Measurements from ENCODE around the gene CES1.
"Not testable (repeated sequence)": the region's sequence is repeated elsewhere in the genome, so short reads cannot be mapped to it uniquely, and the experiment has no call there.

The CES1 gene

GRCh38 chr16:55822280-55822810, 10.6 kb downstream of the CES1 start:
- TF ChIP-seq, protein P1, sequence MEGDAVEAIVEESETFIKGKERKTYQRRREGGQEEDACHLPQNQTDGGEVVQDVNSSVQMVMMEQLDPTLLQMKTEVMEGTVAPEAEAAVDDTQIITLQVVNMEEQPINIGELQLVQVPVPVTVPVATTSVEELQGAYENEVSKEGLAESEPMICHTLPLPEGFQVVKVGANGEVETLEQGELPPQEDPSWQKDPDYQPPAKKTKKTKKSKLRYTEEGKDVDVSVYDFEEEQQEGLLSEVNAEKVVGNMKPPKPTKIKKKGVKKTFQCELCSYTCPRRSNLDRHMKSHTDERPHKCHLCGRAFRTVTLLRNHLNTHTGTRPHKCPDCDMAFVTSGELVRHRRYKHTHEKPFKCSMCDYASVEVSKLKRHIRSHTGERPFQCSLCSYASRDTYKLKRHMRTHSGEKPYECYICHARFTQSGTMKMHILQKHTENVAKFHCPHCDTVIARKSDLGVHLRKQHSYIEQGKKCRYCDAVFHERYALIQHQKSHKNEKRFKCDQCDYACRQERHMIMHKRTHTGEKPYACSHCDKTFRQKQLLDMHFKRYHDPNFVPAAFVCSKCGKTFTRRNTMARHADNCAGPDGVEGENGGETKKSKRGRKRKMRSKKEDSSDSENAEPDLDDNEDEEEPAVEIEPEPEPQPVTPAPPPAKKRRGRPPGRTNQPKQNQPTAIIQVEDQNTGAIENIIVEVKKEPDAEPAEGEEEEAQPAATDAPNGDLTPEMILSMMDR (conservative IDR thresholded peaks at IDR 0.05; ENCODE audit: low read depth, low read length), result no peak
- no peak overlapping the region for H3K4me3 ChIP-seq (ENCODE audit: low read depth, low read length)
- DNase-seq (ENCODE audit: low read depth), result no peak

DNA sequence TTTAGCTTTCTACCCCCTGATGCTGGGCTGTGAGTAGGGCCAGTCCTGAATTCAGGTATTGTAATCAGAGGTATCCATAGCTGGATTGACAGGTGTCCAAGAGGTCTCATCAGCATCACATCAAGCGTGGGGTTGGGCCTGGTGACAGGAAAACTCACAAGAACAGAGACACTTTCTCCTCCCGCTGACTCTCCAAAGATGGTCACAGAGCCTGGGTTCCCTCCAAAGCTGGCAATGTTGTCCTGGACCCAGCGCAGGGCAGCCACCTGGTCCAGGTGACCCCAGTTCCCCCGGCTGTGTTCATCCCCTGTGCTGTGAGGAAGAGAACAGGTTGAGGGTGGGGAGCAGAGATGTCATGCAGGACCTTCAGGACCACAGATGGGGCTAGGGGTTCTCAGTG, 11.7 kb downstream of the CES1 start:
- DNase-seq (ENCODE audit: low read depth), result no peak
- no peak overlapping the region for H3K4me3 ChIP-seq (ENCODE audit: low read depth, low read length)
- TF ChIP-seq, protein P1 (conservative IDR thresholded peaks at IDR 0.05; ENCODE audit: low read depth, low read length), result no peak

GRCh38 chr16:55820615-55821014, 12.3 kb downstream of the CES1 start:
- H3K4me3 ChIP-seq (ENCODE audit: low read depth, low read length), result no peak overlapping the region
- TF ChIP-seq, protein P1 (conservative IDR thresholded peaks at IDR 0.05; ENCODE audit: low read depth, low read length), result no peak
- DNase-seq (ENCODE audit: low read depth), result no peak

GRCh38 chr16:55817236-55817912, 15.5 kb downstream of the CES1 start:
- TF ChIP-seq, protein P1 (conservative IDR thresholded peaks at IDR 0.05; ENCODE audit: low read depth, low read length), result no peak
- H3K4me3 ChIP-seq (ENCODE audit: low read depth, low read length), result no peak overlapping the region
- DNase-seq (ENCODE audit: low read depth), result no peak

DNA sequence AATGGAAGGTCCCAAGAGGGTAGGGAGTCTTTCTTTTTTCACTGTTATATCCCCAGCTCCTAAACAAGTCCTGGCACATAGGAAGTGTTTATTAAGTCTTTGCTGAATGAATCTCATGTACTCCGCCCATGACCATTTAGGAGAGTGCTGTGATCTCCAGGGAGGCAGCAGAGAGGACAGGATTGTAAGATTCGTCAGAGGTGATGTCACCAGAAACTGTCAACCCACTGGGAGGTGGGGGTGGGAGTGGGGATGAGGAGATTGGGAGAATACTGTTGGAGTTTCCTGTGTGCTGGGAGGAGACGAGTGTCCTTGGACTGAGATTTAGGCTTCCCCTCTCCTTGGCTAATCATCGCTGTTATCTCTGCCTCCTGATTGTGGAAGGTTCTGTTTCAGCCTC, 16.7 kb downstream of the CES1 start:
- H3K4me3 ChIP-seq (ENCODE audit: low read depth, low read length); DNase-seq (ENCODE audit: low read depth): not testable (repeated sequence)

DNA sequence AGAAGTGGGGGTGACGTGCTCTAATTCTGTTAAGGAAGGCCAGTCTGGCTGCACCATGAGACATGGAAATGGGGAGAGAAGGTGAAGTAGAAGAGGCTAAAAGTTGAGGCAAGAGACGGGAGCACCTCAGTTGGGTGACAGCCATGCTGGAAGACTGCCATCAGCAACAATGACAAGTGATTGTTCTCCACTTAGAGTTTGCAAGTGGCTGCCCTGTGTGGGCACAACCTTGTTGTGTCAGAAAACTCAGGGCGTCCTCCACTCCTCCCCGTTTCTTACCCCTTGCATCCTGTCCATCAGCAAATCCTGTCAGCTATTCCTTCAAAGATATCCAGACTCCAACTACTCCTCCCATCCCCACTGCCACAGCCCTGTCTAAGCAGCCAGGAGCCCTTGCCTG, 17.6 kb downstream of the CES1 start:
- TF ChIP-seq, protein P1 (conservative IDR thresholded peaks at IDR 0.05; ENCODE audit: low read depth, low read length), result no peak

GRCh38 chr16:55814174-55814573, 18.7 kb downstream of the CES1 start:
- not testable (repeated sequence) for DNase-seq (ENCODE audit: low read depth); H3K4me3 ChIP-seq (ENCODE audit: low read depth, low read length)

More for the DNA sequence above, 17.6 kb downstream of the CES1 start:
- DNase-seq (ENCODE audit: low read depth), result no peak
- no peak overlapping the region for H3K4me3 ChIP-seq (ENCODE audit: low read depth, low read length)

GRCh38 chr16:55813730-55814129, 19.2 kb downstream of the CES1 start:
- not testable (repeated sequence) for DNase-seq (ENCODE audit: low read depth); H3K4me3 ChIP-seq (ENCODE audit: low read depth, low read length)

All from choroid plexus epithelial cell (primary cell).